HEK293 (cell line): Measurements from ENCODE around the gene PRSS33.
A peak's percentile ranks its signal among the peaks of the same experiment; 100 is the strongest.

Source experiments
- CTCF ChIA-PET: fragments of 350-600 bp; formaldehyde crosslinking; extraction: SDS; loops from one replicate; lab custom pipeline; 2021; ENCODE audit warnings: antibody characterized with exemption; lab: Yijun Ruan, JAX
- POLR2A ChIA-PET: fragments of 300-600 bp; formaldehyde crosslinking; extraction: SDS; loops from one replicate; lab custom pipeline; 2020; ENCODE audit warnings: antibody characterized with exemption, inconsistent platforms; lab: Yijun Ruan, JAX
- H3K27ac ChIP-seq: fragments of 200-500 bp; sonication (Bioruptor generic); 2 replicates; pipeline ENCODE4 v1.5.1; 2014; ENCODE audit warnings: low read depth, low read length, control low read depth, inconsistent platforms; ENCODE audit errors: extremely low read depth
- H3K36me3 ChIP-seq, 2 experiments: fragments of 200-500 bp in 1 of 2; sonication (Bioruptor generic) in 1 of 2; 1 replicate in 1 of 2; 2 replicates in 1 of 2; pipeline ENCODE4 v1.5.1; 2014 to 2017; ENCODE audit warnings: inconsistent platforms in 2 of 2, low read length in 2 of 2; ENCODE audit not compliant: control insufficient read depth in 2 of 2, insufficient read depth in 1 of 2
- H3K4me1 ChIP-seq: fragments of 200-500 bp; sonication (Bioruptor generic); 2 replicates; pipeline ENCODE4 v1.5.1; 2014; ENCODE audit warnings: mild to moderate bottlenecking, low read length, inconsistent platforms; ENCODE audit not compliant: control insufficient read depth, insufficient read depth
- H3K4me3 ChIP-seq: 2 replicates; pipeline ENCODE4 v1.5.1; 2011; ENCODE audit warnings: low read depth, mild to moderate bottlenecking, control low read depth, low read length, moderate library complexity
- H3K9me3 ChIP-seq: fragments of 200-500 bp; sonication (Bioruptor generic); 2 replicates; pipeline ENCODE4 v1.5.1; 2014; ENCODE audit warnings: low read depth, low read length, inconsistent platforms; ENCODE audit not compliant: control insufficient read depth, insufficient read depth
- BCL11B ChIP-seq: fragments of 450-650 bp; formaldehyde crosslinking; IDR thresholded peaks from 2 replicates; pipeline ENCODE4 v1.5.1; 2016; ENCODE audit warnings: low read depth, missing biosample characterization, missing genetic modification characterization
- GLI4 ChIP-seq: fragments of 450-650 bp; formaldehyde crosslinking; IDR thresholded peaks from 2 replicates; pipeline ENCODE4 v1.5.1; 2016; ENCODE audit warnings: missing biosample characterization, missing genetic modification characterization
- IKZF3 ChIP-seq: fragments of 450-650 bp; IDR thresholded peaks from 2 replicates; pipeline ENCODE4 v1.5.0; 2018; ENCODE audit warnings: missing biosample characterization, mild to moderate bottlenecking, missing genetic modification characterization, moderate library complexity
- SP2 ChIP-seq: fragments of 450-650 bp; formaldehyde crosslinking; IDR thresholded peaks from 2 replicates; pipeline ENCODE4 v1.5.1; 2016; ENCODE audit warnings: missing biosample characterization, missing genetic modification characterization
- ZBTB11 ChIP-seq: fragments of 450-650 bp; formaldehyde crosslinking; conservative IDR thresholded peaks from 2 replicates; pipeline ENCODE4 v1.5.1; 2016; ENCODE audit warnings: low read depth, missing biosample characterization, missing genetic modification characterization
- ZBTB20 ChIP-seq: fragments of 450-650 bp; formaldehyde crosslinking; IDR thresholded peaks from 2 replicates; pipeline ENCODE4 v1.5.1; 2016; ENCODE audit warnings: missing biosample characterization, missing genetic modification characterization
- ZBTB44 ChIP-seq: fragments of 450-650 bp; IDR thresholded peaks from 2 replicates; pipeline ENCODE4 v1.5.1; 2018; ENCODE audit warnings: missing biosample characterization, mild to moderate bottlenecking, missing genetic modification characterization
- ZNF133 ChIP-seq: fragments of 450-650 bp; formaldehyde crosslinking; IDR thresholded peaks from 2 replicates; pipeline ENCODE4 v1.5.1; 2016; ENCODE audit warnings: missing biosample characterization, missing genetic modification characterization
- ZNF175 ChIP-seq: fragments of 450-650 bp; formaldehyde crosslinking; IDR thresholded peaks from 2 replicates; pipeline ENCODE4 v1.5.1; 2016; ENCODE audit warnings: missing biosample characterization, missing genetic modification characterization
- ZNF302 ChIP-seq: fragments of 450-650 bp; formaldehyde crosslinking; IDR thresholded peaks from 2 replicates; pipeline ENCODE4 v1.5.1; 2016; ENCODE audit warnings: missing biosample characterization, missing genetic modification characterization, low read depth
- ZNF394 ChIP-seq: fragments of 450-650 bp; formaldehyde crosslinking; IDR thresholded peaks from 2 replicates; pipeline ENCODE4 v1.5.1; 2016; ENCODE audit warnings: missing biosample characterization, missing genetic modification characterization, mild to moderate bottlenecking, moderate library complexity, borderline replicate concordance
- ZNF513 ChIP-seq: fragments of 450-650 bp; IDR thresholded peaks from 2 replicates; pipeline ENCODE4 v1.5.1; 2018; ENCODE audit warnings: missing biosample characterization, missing genetic modification characterization
- ZNF558 ChIP-seq: fragments of 450-650 bp; formaldehyde crosslinking; IDR thresholded peaks from 2 replicates; pipeline ENCODE4 v1.5.1; 2016; ENCODE audit warnings: missing biosample characterization, missing genetic modification characterization
- ZNF585B ChIP-seq: fragments of 450-650 bp; formaldehyde crosslinking; IDR thresholded peaks from 2 replicates; pipeline ENCODE4 v1.5.1; 2016; ENCODE audit warnings: missing biosample characterization, missing genetic modification characterization
- ZNF623 ChIP-seq: fragments of 450-650 bp; formaldehyde crosslinking; IDR thresholded peaks from 2 replicates; pipeline ENCODE4 v1.5.1; 2016; ENCODE audit warnings: missing biosample characterization, missing genetic modification characterization
- ZNF791 ChIP-seq: fragments of 450-650 bp; formaldehyde crosslinking; IDR thresholded peaks from 2 replicates; pipeline ENCODE4 v1.5.1; 2016; ENCODE audit warnings: missing biosample characterization, missing genetic modification characterization
- ZNF792 ChIP-seq: fragments of 450-650 bp; formaldehyde crosslinking; IDR thresholded peaks from 2 replicates; pipeline ENCODE4 v1.5.1; 2016; ENCODE audit warnings: missing biosample characterization, missing genetic modification characterization
- ZXDB ChIP-seq: fragments of 450-650 bp; formaldehyde crosslinking; IDR thresholded peaks from 2 replicates; pipeline ENCODE4 v1.5.1; 2016; ENCODE audit warnings: missing biosample characterization, missing genetic modification characterization

Gene PRSS33

GRCh38 chr16:2775765-2776499 is 11.4 kb downstream of the PRSS33 start (continued):
- no peak for TF ChIP-seq ZNF585B (tag by site-specific recombination)
- TF ChIP-seq ZNF133 (tag by site-specific recombination) = no peak
- TF ChIP-seq ZNF394 = no peak
- TF ChIP-seq ZBTB20 (tag by site-specific recombination) = 0 out of 2 replicates have a peak, but pooled peaks have one; percentile 8
- no peak for TF ChIP-seq SP2 (tag by site-specific recombination)
- TF ChIP-seq ZXDB (tag by site-specific recombination) = no peak
- no peak for TF ChIP-seq ZBTB11 (tag by site-specific recombination)
- TF ChIP-seq ZNF175 (tag by site-specific recombination) = no peak

GRCh38 chr16:2775131-2775716 is 12.1 kb downstream of the PRSS33 start:
- peaks cover 2% of the 10 kb centered on the region for H3K4me1 ChIP-seq
- TF ChIP-seq ZNF513 (tag by site-specific recombination) = no peak
- no peak for TF ChIP-seq ZNF302 (tag by site-specific recombination)
- 0 out of 2 replicates have a peak, but pooled peaks have one; percentile 22 for TF ChIP-seq SP2 (tag by site-specific recombination)
- TF ChIP-seq ZBTB20 (tag by site-specific recombination) = peak; percentile 81; the same call in 1 of the 2 replicates
- TF ChIP-seq ZNF792 (tag by site-specific recombination) = no peak
- TF ChIP-seq BCL11B = no peak
- TF ChIP-seq GLI4 = no peak
- no peak for TF ChIP-seq ZNF558 (tag by site-specific recombination)
- TF ChIP-seq ZNF623 (tag by site-specific recombination) = no peak
- 0 out of 2 replicates have a peak, but pooled peaks have one; percentile 31 for TF ChIP-seq IKZF3 (tag by site-specific recombination)
- no peak for TF ChIP-seq ZBTB44 (tag by site-specific recombination)
- no peak for TF ChIP-seq ZNF791 (tag by site-specific recombination)
- TF ChIP-seq, all 188 proteins: peak for 3
- no peak overlapping the region for H3K27ac ChIP-seq
- H3K36me3 ChIP-seq = peaks cover 5 to 57% of the 10 kb centered on the region in 2 experiments; a peak in 1 of 3 replicates
- CTCF ChIA-PET = interaction anchor here (0.9 to 1.7 kb wide), 2 partner anchors 10 to 93 kb away, joined by 3 to 9 read pairs; no protein-coding TSS in a partner anchor
- no peak overlapping the region for H3K4me3 ChIP-seq
- no peaks in the 10 kb centered on the region for H3K9me3 ChIP-seq
- POLR2A ChIA-PET = interaction anchor here (1.1 to 4.2 kb wide), 4 partner anchors 9 to 131 kb away, joined by 3 to 22 read pairs (median 4); partner anchors contain the start of gene SRRM2
